PC-9 (cell line): ENCODE measurements around the gene SOX1. TPM values are rescaled to one million over a fixed set of nuclear protein-coding genes. Genes with fewer than 3 reads are reported as not detected.

Source experiments
- BruUV-seq: library from RNA; stranded (reverse); fragments of 400-500 nt; replicated peaks from 2 replicates; lab custom pipeline; 2021; lab: Mats Ljungman, UMichigan
- CTCF ChIA-PET: fragments of 300-600 bp; sonication (Branson Sonifier 250); formaldehyde crosslinking; loops from one replicate; lab custom pipeline; 2022; ENCODE audit warnings: antibody characterized with exemption; lab: Charles Lee
- POLR2A ChIA-PET: fragments of 300-600 bp; sonication (Branson Sonifier 250); formaldehyde crosslinking; loops from one replicate; lab custom pipeline; 2022; ENCODE audit warnings: antibody characterized with exemption; ENCODE audit not compliant: unreplicated experiment; lab: Charles Lee
- DNase-seq, 2 experiments: peaks; one replicate each; pipeline versions ENCODE4 v3.0.0 to v3.0.0-alpha.2; 2015 to 2022; ENCODE audit warnings: mixed read lengths in 1 of 2
- H2AFZ ChIP-seq: fragments of 200-600 bp; sonication (generic); 2 replicates; pipeline ENCODE4 v1.8.1; 2017; ENCODE audit warnings: antibody characterized with exemption
- H3F3A ChIP-seq: fragments of 200-600 bp; sonication (generic); 2 replicates; pipeline ENCODE4 v1.8.1; 2017; ENCODE audit warnings: antibody characterized with exemption, mild to moderate bottlenecking, low read depth; ENCODE audit not compliant: insufficient read depth
- H3K27ac ChIP-seq: fragments of 200-600 bp; sonication (generic); 2 replicates; pipeline ENCODE4 v1.6.1; 2016; ENCODE audit warnings: mixed run types
- H3K27me3 ChIP-seq: fragments of 200-600 bp; sonication (generic); 2 replicates; pipeline ENCODE4 v1.6.1; 2016; ENCODE audit warnings: low read depth, mixed run types; ENCODE audit not compliant: insufficient read depth
- H3K36me3 ChIP-seq: fragments of 200-600 bp; sonication (generic); 2 replicates; pipeline ENCODE4 v1.6.1; 2016; ENCODE audit warnings: low read depth, mixed run types
- H3K4me1 ChIP-seq: fragments of 200-600 bp; sonication (generic); replicated peaks from 2 replicates; pipeline ENCODE4 v1.6.1; 2016; ENCODE audit warnings: mixed run types; ENCODE audit not compliant: insufficient read depth
- H3K4me2 ChIP-seq: fragments of 200-600 bp; sonication (generic); 2 replicates; pipeline ENCODE4 v1.6.1; 2017; ENCODE audit warnings: mixed run types
- H3K4me3 ChIP-seq: fragments of 200-600 bp; sonication (generic); 2 replicates; pipeline ENCODE4 v1.6.1; 2016; ENCODE audit warnings: mixed run types
- H3K79me2 ChIP-seq: fragments of 200-600 bp; sonication (generic); 2 replicates; pipeline ENCODE4 v1.6.1; 2017; ENCODE audit warnings: low read depth, mixed run types
- H3K9me2 ChIP-seq: fragments of 200-600 bp; sonication (generic); 2 replicates; pipeline ENCODE4 v1.8.1; 2017; ENCODE audit warnings: mild to moderate bottlenecking; ENCODE audit not compliant: insufficient read depth
- H3K9me3 ChIP-seq: fragments of 200-600 bp; sonication (generic); 2 replicates; pipeline ENCODE4 v1.8.1; 2016; ENCODE audit warnings: low read depth; ENCODE audit not compliant: insufficient read depth
- H4K20me1 ChIP-seq: fragments of 200-600 bp; sonication (generic); 2 replicates; pipeline ENCODE4 v1.8.1; 2017; ENCODE audit not compliant: insufficient read depth
- EZH2 ChIP-seq: fragments of 200-600 bp; sonication (generic); IDR thresholded peaks from 2 replicates; pipeline ENCODE4 v1.8.0; 2017; ENCODE audit warnings: antibody characterized with exemption, low read depth
- intact Hi-C: fragments of 100-400 bp; cut with micrococcal nuclease; formaldehyde crosslinking; loops from one replicate; pipeline ENCODE4 v1.10.0; 2022; ENCODE audit not compliant: unreplicated experiment
- total RNA-seq: library from RNA; stranded (reverse); gene quantifications from 2 replicates; pipeline ENCODE4 v1.2.3, GENCODE V29; 2021
- TF ChIP-seq, protein P1 (sequence below): fragments of 200-600 bp; sonication (generic); conservative IDR thresholded peaks from 2 replicates; pipeline ENCODE4 v1.6.1; 2017; ENCODE audit warnings: mixed run types, antibody characterized with exemption, mild to moderate bottlenecking, moderate library complexity

SOX1 gene
- total RNA-seq, 1 experiment from 2014 or later, result not detected

DNA sequence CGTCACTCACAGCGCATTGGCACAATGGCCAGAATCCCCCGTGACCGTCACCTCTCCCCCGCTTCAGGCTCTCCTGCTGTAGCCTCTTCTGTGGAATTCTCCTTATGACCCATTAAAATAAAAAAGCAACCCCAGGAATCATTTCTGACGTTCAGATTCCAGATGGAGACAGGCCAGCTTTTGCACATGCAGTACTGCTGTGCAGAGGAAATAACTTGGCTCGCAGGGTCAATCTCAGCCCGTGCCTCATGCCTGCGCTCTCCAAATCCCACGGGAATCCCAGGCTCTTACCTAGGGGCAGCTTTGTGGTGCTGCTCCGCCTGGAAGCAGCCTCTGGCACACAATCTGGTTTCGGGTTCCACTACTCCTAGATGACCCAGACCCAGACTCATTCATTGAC lies 32.7 kb upstream of the SOX1 start:
- TF ChIP-seq EZH2, result no peak
- TF ChIP-seq, protein P1, sequence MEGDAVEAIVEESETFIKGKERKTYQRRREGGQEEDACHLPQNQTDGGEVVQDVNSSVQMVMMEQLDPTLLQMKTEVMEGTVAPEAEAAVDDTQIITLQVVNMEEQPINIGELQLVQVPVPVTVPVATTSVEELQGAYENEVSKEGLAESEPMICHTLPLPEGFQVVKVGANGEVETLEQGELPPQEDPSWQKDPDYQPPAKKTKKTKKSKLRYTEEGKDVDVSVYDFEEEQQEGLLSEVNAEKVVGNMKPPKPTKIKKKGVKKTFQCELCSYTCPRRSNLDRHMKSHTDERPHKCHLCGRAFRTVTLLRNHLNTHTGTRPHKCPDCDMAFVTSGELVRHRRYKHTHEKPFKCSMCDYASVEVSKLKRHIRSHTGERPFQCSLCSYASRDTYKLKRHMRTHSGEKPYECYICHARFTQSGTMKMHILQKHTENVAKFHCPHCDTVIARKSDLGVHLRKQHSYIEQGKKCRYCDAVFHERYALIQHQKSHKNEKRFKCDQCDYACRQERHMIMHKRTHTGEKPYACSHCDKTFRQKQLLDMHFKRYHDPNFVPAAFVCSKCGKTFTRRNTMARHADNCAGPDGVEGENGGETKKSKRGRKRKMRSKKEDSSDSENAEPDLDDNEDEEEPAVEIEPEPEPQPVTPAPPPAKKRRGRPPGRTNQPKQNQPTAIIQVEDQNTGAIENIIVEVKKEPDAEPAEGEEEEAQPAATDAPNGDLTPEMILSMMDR, result no peak
- ChIA-PET POLR2A (no interaction called here), CTCF (no interaction called here)
- Histone ChIP-seq H3K27ac (no peak overlapping the region), H4K20me1 (no peaks in the 10 kb centered on the region), H3K4me2 (no peak overlapping the region), H3K4me1 (no peaks in the 10 kb centered on the region), H3K27me3 (peaks cover 91% of the 10 kb centered on the region), H3K9me3 (no peaks in the 10 kb centered on the region), H3K4me3 (no peak overlapping the region), H2AFZ (no peak overlapping the region), H3K79me2 (no peaks in the 10 kb centered on the region), H3K9me2 (no peaks in the 10 kb centered on the region), H3F3A (no peaks in the 10 kb centered on the region), H3K36me3 (no peaks in the 10 kb centered on the region)
- intact Hi-C loops, result no loop called here
- no TSS peak for BruUV-seq
- no peak for DNase-seq

- no peak for DNase-seq
- POLR2A ChIA-PET, result no interaction called here
- Histone ChIP-seq H3K9me3 (no peaks in the 10 kb centered on the region), H3K9me2 (no peaks in the 10 kb centered on the region), H4K20me1 (no peaks in the 10 kb centered on the region), H2AFZ (no peak overlapping the region), H3K27me3 (peaks cover 91% of the 10 kb centered on the region), H3K79me2 (no peaks in the 10 kb centered on the region), H3K4me2 (no peak overlapping the region), H3F3A (no peaks in the 10 kb centered on the region), H3K27ac (no peak overlapping the region), H3K4me1 (no peaks in the 10 kb centered on the region), H3K4me3 (no peak overlapping the region), H3K36me3 (no peaks in the 10 kb centered on the region)
- CTCF ChIA-PET, result no interaction called here
- TF ChIP-seq, protein P1, result no peak
- TF ChIP-seq EZH2, result no peak
- BruUV-seq, result no TSS peak
- intact Hi-C loops, result no loop called here
Measured at GRCh38 chr13:112034846-112035245, 32.1 kb upstream of the SOX1 start.

DNA sequence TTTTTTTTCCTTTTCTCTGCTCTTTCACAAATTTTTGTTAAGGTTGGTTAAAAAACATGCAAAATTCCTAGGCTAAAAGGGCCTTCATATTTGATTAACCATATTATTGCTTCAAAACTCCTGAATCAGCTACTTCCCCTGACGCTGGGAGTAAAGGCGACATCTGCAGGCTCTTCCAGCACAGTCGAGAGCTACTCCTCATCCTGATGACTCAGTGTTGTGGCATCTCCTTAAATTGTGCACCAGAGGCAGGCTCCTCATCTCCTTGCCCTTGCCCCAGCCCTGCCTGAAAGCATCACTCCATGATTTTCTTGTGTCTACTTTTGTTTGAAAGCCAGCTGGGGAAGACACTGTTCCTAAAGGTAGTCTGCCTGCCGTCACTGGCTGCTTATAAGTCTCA lies 24.5 kb upstream of the SOX1 start:
- H3K9me2 ChIP-seq, result no peaks in the 10 kb centered on the region
- intact Hi-C loops, result no loop called here
- H3K4me1 ChIP-seq, result no peaks in the 10 kb centered on the region
- no peak overlapping the region for H2AFZ ChIP-seq
- H3K4me3 ChIP-seq, result no peak overlapping the region
- no peak overlapping the region for H3K4me2 ChIP-seq
- H3F3A ChIP-seq, result no peaks in the 10 kb centered on the region
- no peak for TF ChIP-seq EZH2
- TF ChIP-seq, protein P1, result no peak
- no peak overlapping the region for H3K27ac ChIP-seq
- no peaks in the 10 kb centered on the region for H3K36me3 ChIP-seq
- no peaks in the 10 kb centered on the region for H3K9me3 ChIP-seq
- no peak for DNase-seq
- H4K20me1 ChIP-seq, result no peaks in the 10 kb centered on the region
- no peaks in the 10 kb centered on the region for H3K79me2 ChIP-seq
- peaks cover 56% of the 10 kb centered on the region for H3K27me3 ChIP-seq
- POLR2A ChIA-PET, result no interaction called here
- CTCF ChIA-PET, result no interaction called here
- no TSS peak for BruUV-seq
